BE2C (cell line): Measurements from ENCODE around the gene RAB23.

Source experiments
- DNase-seq: peaks from one replicate; pipeline ENCODE4 v3.0.0-alpha.2; 2020
- H3K27me3 ChIP-seq: fragments of 250-450 bp; sonication (Bioruptor Pico); 2 replicates; pipeline ENCODE4 v1.5.1; 2020; ENCODE audit warnings: mild to moderate bottlenecking
- H3K36me3 ChIP-seq: fragments of 250-450 bp; sonication (Bioruptor Pico); 2 replicates; pipeline ENCODE4 v1.5.1; 2020; ENCODE audit warnings: mild to moderate bottlenecking
- H3K4me1 ChIP-seq: fragments of 250-450 bp; sonication (Bioruptor Pico); 2 replicates; pipeline ENCODE4 v1.5.1; 2020
- H3K4me3 ChIP-seq: 2 replicates; pipeline ENCODE4 v1.5.1; 2011; ENCODE audit warnings: low read depth, low read length
- H3K9me3 ChIP-seq: fragments of 250-450 bp; sonication (Bioruptor Pico); 2 replicates; pipeline ENCODE4 v1.5.1; 2020
- TF ChIP-seq, protein P1 (sequence below): IDR thresholded peaks from 2 replicates; pipeline ENCODE4 v1.5.1; 2012; ENCODE audit warnings: mild to moderate bottlenecking, low read depth, low read length

Gene RAB23

GRCh38 chr6:57216235-57217101 is 5.6 kb downstream of the RAB23 start:
- no peaks in the 10 kb centered on the region for H3K27me3 ChIP-seq
- no peak for DNase-seq
- TF ChIP-seq, protein P1, sequence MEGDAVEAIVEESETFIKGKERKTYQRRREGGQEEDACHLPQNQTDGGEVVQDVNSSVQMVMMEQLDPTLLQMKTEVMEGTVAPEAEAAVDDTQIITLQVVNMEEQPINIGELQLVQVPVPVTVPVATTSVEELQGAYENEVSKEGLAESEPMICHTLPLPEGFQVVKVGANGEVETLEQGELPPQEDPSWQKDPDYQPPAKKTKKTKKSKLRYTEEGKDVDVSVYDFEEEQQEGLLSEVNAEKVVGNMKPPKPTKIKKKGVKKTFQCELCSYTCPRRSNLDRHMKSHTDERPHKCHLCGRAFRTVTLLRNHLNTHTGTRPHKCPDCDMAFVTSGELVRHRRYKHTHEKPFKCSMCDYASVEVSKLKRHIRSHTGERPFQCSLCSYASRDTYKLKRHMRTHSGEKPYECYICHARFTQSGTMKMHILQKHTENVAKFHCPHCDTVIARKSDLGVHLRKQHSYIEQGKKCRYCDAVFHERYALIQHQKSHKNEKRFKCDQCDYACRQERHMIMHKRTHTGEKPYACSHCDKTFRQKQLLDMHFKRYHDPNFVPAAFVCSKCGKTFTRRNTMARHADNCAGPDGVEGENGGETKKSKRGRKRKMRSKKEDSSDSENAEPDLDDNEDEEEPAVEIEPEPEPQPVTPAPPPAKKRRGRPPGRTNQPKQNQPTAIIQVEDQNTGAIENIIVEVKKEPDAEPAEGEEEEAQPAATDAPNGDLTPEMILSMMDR: no peak
- no peak overlapping the region for H3K4me3 ChIP-seq
- H3K36me3 ChIP-seq: no peaks in the 10 kb centered on the region
- peaks cover 3% of the 10 kb centered on the region; the same call in 1 of the 2 replicates for H3K4me1 ChIP-seq
- H3K9me3 ChIP-seq: no peaks in the 10 kb centered on the region

GRCh38 chr6:57215260-57215659 is 6.8 kb downstream of the RAB23 start:
- TF ChIP-seq, protein P1: no peak
- Histone ChIP-seq H3K4me1 (peaks cover 3% of the 10 kb centered on the region; the same call in 1 of the 2 replicates), H3K36me3 (no peaks in the 10 kb centered on the region), H3K27me3 (no peaks in the 10 kb centered on the region), H3K4me3 (no peak overlapping the region), H3K9me3 (no peaks in the 10 kb centered on the region)
- no peak for DNase-seq

DNA sequence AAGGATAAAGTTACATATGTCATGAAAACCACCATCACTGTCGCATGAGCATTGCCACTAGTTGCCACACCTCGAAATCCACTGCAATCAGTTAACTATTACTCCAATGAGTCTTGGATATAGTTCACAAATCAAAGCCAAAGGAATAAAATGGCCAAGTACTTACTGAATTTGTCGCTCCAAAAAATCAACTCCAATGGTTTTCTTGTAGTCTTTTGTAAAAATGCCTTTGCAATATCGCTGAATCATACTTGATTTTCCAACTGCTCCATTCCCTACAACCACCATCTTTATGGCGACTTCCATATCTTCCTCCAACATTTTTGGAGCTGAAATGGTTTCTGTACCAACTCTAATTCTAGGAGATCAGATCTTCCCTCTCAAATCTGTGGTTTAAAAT is 12.0 kb downstream of the RAB23 start:
- Histone ChIP-seq H3K4me1 (no peaks in the 10 kb centered on the region), H3K4me3 (no peak overlapping the region), H3K9me3 (no peaks in the 10 kb centered on the region), H3K27me3 (no peaks in the 10 kb centered on the region), H3K36me3 (no peaks in the 10 kb centered on the region; the same call in 1 of the 2 replicates)
- no peak for DNase-seq
- TF ChIP-seq, protein P1: no peak

- Histone ChIP-seq H3K9me3 (no peaks in the 10 kb centered on the region), H3K4me1 (no peaks in the 10 kb centered on the region), H3K36me3 (no peaks in the 10 kb centered on the region; the same call in 1 of the 2 replicates), H3K27me3 (no peaks in the 10 kb centered on the region), H3K4me3 (no peak overlapping the region)
- TF ChIP-seq, protein P1: no peak
- DNase-seq: no peak
These were observed 13.1 kb downstream of the RAB23 start for GRCh38 chr6:57209030-57209429.

DNA sequence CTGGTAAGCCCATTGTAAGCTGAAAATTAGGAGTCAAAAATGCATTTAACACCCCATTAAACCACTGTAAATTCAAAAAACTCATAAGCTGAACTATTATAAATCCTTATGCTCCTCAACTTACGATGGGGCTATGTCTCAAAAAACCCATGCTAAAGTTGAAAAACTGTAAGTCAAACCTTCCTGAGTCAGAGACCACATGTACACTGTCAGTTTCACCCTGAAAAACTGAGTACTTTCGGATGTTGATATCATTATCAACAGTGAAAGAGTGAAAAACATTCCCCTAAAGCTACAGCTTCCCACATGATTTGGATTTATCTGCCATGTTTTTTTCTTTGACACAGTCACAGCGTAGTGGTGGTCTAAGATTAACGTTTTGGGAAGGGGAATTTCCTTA is 14.2 kb downstream of the RAB23 start:
- TF ChIP-seq, protein P1: no peak
- H3K27me3 ChIP-seq: no peaks in the 10 kb centered on the region
- no peaks in the 10 kb centered on the region for H3K4me1 ChIP-seq
- no peaks in the 10 kb centered on the region for H3K9me3 ChIP-seq
- H3K4me3 ChIP-seq: no peak overlapping the region
- no peaks in the 10 kb centered on the region; the same call in 1 of the 2 replicates for H3K36me3 ChIP-seq
- DNase-seq: no peak

DNA sequence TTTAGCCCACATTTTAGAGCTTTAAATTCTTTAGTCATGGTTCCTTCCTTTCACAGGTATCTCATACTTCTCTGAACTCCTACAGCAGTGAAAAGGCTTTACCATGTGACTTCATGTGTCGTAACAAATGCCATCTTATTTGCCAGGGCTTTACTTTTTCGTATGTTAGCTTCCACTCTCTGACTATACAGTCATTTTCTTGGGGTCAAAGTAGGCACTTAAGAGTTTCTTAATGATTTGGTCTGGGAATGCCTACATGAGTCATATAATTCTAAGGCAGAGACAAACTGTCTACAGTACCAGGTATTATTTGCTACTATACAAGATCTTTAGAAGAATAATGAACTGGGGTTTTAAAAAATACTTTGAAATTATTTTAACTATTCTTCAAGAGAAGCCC is 15.0 kb downstream of the RAB23 start:
- no peak overlapping the region for H3K4me3 ChIP-seq
- no peaks in the 10 kb centered on the region for H3K9me3 ChIP-seq
- TF ChIP-seq, protein P1: no peak
- no peaks in the 10 kb centered on the region for H3K27me3 ChIP-seq
- no peaks in the 10 kb centered on the region for H3K4me1 ChIP-seq
- no peak for DNase-seq
- H3K36me3 ChIP-seq: no peaks in the 10 kb centered on the region; the same call in 1 of the 2 replicates
